Measurements from ENCODE around the gene ADGRL4. TPM values are rescaled to one million over a fixed set of nuclear protein-coding genes. Genes with fewer than 3 reads are reported as not detected.

Gene ADGRL4
- total RNA-seq, result 166 and 170 TPM in 2 replicates

GRCh38 chr1:79006564-79006963 lies at the start of gene ADGRL4:
TSS of gene ADGRL4 (minus strand) at chr1:79006730. CDS start at chr1:79006654, 76 bp downstream.

Data from mammary microvascular endothelial cell (primary cell).